Mucosa of rectum (tissue), 2 donors: Measurements from ENCODE around the gene RPLP1.

Source experiments
- H3K27ac ChIP-seq, 2 donors: one replicate each; pipeline ENCODE4 v1.7.0; 2013; ENCODE audit warnings: inconsistent platforms in 2 of 2, low read depth in 2 of 2, low read length in 2 of 2
- H3K27me3 ChIP-seq, 2 donors: one replicate each; pipeline ENCODE4 v1.7.0; 2013; ENCODE audit warnings: low read length in 2 of 2; ENCODE audit not compliant: control insufficient read depth in 2 of 2, insufficient read depth in 2 of 2
- H3K36me3 ChIP-seq, 2 donors: one replicate each; pipeline ENCODE4 v1.7.0; 2013; ENCODE audit warnings: low read length in 2 of 2; ENCODE audit not compliant: control insufficient read depth in 2 of 2, insufficient read depth in 2 of 2
- H3K4me1 ChIP-seq, 2 donors: one replicate each; pipeline ENCODE4 v1.7.0; 2013; ENCODE audit warnings: low read length in 2 of 2, mild to moderate bottlenecking in 1 of 2; ENCODE audit not compliant: control insufficient read depth in 2 of 2, insufficient read depth in 2 of 2
- H3K4me3 ChIP-seq, 2 donors: one replicate each; pipeline ENCODE4 v1.7.0; 2013; ENCODE audit warnings: low read length in 2 of 2
- H3K9ac ChIP-seq, 2 donors: one replicate each; pipeline ENCODE4 v1.7.0; 2013; ENCODE audit warnings: low read length in 2 of 2, low read depth in 1 of 2, mild to moderate bottlenecking in 1 of 2
- H3K9me3 ChIP-seq, 2 donors: one replicate each; pipeline ENCODE4 v1.7.0; 2013; ENCODE audit warnings: low read length in 2 of 2; ENCODE audit not compliant: control insufficient read depth in 2 of 2
- donor health status: healthy.
- donor health status: Normal muscosa, but diverticular disease.

RPLP1 gene

DNA sequence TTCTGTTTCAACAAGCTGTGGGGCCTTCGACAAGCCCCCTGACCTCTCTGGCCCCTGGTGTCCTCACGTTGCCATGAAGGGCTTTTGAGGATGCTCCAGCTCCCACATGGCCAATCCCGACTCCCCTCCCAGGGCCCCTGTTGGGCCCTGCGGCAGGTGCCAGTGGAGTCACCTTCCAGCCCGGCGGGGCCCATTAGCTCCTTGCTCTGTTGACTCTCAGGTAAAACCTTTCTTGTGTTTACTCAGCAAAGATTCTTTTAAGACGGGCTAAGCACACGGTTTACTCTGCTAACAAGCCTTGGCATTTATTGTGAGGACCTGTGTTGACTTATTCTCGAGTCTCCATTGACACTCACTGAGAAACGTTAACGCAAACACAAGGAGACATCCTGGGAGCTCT, 15.0 kb downstream of the RPLP1 start:
- Histone ChIP-seq H3K27ac (peak overlapping the region in 1 of 2 donors; percentile 56), H3K9ac (peak overlapping the region in 1 of 2 donors; percentile 47), H3K4me1 (peaks cover 23 to 25% of the 10 kb centered on the region in 2 donors), H3K36me3 (no peaks in the 10 kb centered on the region), H3K27me3 (no peaks in the 10 kb centered on the region), H3K9me3 (no peaks in the 10 kb centered on the region), H3K4me3 (no peak overlapping the region)

DNA sequence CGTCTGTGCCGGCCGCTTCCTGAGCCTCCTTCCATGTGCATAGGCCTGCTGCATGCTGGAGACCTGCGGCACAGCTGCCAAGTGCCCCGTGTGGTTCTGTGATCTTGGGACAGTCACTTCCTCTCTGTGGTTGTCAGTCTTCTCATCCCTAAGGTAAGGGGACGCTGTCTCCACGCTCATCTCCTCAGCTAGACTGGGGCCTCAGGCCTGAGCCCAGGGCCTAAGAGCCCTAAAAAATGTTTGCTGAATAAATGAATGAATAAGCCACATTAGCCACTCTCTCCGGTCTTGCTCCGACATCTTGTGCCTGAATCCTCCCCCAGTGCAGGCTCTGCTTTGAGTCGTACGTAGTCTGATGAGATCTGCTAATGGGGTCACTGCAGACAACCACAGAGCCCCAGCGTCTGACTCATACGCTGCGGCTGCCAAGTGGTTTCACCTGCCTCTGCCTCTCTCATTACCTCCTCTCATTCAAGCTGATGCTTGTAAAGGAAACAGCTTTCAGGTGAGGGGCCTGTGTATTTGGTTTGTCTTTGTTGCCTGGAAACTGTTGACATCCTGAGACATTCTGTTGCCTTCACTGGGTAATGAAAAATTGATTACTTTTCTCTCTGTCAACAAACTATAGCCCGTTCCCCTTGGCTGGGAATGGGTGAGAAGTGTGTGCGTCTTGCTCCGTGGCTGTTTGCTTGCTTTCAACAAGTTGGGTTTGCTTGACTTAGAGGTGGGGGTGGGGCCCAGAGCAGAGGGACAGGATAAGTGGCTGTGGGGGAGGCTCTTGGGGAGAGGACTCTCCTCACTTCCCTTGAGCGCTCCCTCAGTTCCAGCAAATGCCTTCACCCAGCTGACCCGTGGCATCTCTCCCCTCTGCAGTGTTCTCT, 15.9 kb downstream of the RPLP1 start:
- Histone ChIP-seq H3K9ac (no peak overlapping the region), H3K27ac (peak overlapping the region; percentile 46 to 61), H3K9me3 (no peaks in the 10 kb centered on the region), H3K27me3 (no peaks in the 10 kb centered on the region), H3K36me3 (no peaks in the 10 kb centered on the region), H3K4me1 (peaks cover 18 to 19% of the 10 kb centered on the region in 2 donors), H3K4me3 (peak overlapping the region in 1 of 2 donors; percentile 7)

GRCh38 chr15:69469467-69470201, 17.0 kb downstream of the RPLP1 start:
- no peaks in the 10 kb centered on the region for H3K27me3 ChIP-seq
- no peaks in the 10 kb centered on the region for H3K36me3 ChIP-seq
- H3K27ac ChIP-seq = peak overlapping the region in 1 of 2 donors; percentile 61
- H3K9ac ChIP-seq = no peak overlapping the region
- no peak overlapping the region for H3K4me3 ChIP-seq
- H3K4me1 ChIP-seq = peaks cover 18 to 19% of the 10 kb centered on the region in 2 donors
- no peaks in the 10 kb centered on the region for H3K9me3 ChIP-seq

GRCh38 chr15:69472046-69472445, 19.4 kb downstream of the RPLP1 start:
- Histone ChIP-seq H3K9me3 (no peaks in the 10 kb centered on the region), H3K9ac (no peak overlapping the region), H3K27ac (no peak overlapping the region), H3K27me3 (no peaks in the 10 kb centered on the region), H3K4me3 (no peak overlapping the region), H3K36me3 (no peaks in the 10 kb centered on the region), H3K4me1 (peaks cover 18% of the 10 kb centered on the region in 2 donors)

DNA sequence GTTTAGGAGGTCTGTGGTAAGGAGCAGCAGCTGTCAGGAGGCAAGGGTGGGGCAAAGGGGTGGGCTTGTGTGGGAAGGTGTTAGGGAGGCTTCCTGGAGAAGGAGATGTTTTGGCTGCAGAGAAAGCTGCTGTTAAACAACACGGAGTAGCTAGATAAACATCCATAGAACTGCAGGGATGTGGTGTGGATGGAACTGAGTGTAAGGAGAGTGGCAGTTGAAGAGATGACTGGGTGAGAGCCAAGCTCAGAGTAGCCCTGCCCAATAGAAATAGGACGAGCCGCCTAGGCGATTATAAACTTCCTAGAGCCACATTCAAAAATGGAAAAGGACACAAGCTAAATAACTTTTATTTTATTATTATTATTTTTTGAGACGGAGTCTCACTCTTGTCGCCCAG, 19.9 kb downstream of the RPLP1 start:
- Histone ChIP-seq H3K9me3 (no peaks in the 10 kb centered on the region), H3K9ac (no peak overlapping the region), H3K4me3 (no peak overlapping the region), H3K27ac (no peak overlapping the region), H3K27me3 (no peaks in the 10 kb centered on the region), H3K4me1 (peaks cover 13 to 17% of the 10 kb centered on the region in 2 donors), H3K36me3 (no peaks in the 10 kb centered on the region)

GRCh38 chr15:69474291-69474690, 21.7 kb downstream of the RPLP1 start:
- H3K4me3 ChIP-seq = no peak overlapping the region
- H3K27me3 ChIP-seq = no peaks in the 10 kb centered on the region
- no peak overlapping the region for H3K27ac ChIP-seq
- H3K4me1 ChIP-seq = peaks cover 0 to 1% of the 10 kb centered on the region in 2 donors
- H3K9me3 ChIP-seq = no peaks in the 10 kb centered on the region
- no peak overlapping the region for H3K9ac ChIP-seq
- H3K36me3 ChIP-seq = no peaks in the 10 kb centered on the region

GRCh38 chr15:69474846-69475455, 22.3 kb downstream of the RPLP1 start:
- Histone ChIP-seq H3K9me3 (peaks cover 0 to 2% of the 10 kb centered on the region in 2 donors), H3K27me3 (no peaks in the 10 kb centered on the region), H3K4me3 (no peak overlapping the region), H3K4me1 (no peaks in the 10 kb centered on the region), H3K36me3 (no peaks in the 10 kb centered on the region), H3K9ac (no peak overlapping the region), H3K27ac (no peak overlapping the region)

- Histone ChIP-seq H3K4me3 (no peak overlapping the region), H3K27ac (no peak overlapping the region), H3K36me3 (no peaks in the 10 kb centered on the region), H3K4me1 (no peaks in the 10 kb centered on the region), H3K9ac (no peak overlapping the region), H3K9me3 (peaks cover 0 to 3% of the 10 kb centered on the region in 2 donors), H3K27me3 (no peaks in the 10 kb centered on the region)
Observed at GRCh38 chr15:69475769-69476358, 23.2 kb downstream of the RPLP1 start.

DNA sequence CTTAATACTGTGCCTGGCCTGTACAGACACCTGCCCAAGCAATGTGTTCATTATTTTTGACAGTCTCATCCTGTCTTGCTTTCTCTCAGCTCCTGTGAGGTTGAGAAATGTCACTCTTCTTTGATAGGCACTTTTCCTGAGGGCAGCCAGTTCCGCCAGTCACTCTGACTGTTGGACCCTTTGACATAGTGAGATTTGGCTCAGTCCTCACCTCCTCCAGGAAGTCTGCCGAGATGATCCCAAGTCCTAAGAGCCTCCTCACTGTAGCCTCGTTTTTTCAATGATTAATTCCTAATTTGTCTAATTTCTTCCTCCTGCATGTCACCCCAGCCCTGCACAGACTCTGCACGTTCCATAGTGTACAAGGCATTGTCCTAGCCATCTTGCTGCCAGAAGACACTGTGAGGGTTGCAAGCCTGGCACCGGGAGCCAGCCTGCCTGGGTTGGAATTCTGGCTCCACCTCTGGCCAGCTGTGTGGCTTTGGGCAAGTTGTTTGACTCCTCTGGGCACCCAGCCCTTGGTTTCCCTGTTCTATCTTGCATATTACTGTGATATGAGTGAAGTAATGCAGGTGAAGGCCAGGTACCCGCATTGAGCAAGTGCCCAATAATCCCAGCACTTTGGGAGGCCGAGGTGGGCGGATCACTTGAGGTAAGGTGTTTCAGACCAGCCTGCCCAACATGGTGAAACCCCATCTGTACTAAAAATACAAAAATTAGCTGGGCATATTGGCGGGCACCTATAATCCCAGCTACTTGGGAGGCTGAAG, 24.3 kb downstream of the RPLP1 start:
- Histone ChIP-seq H3K9me3 (peaks cover 0 to 3% of the 10 kb centered on the region in 2 donors), H3K27me3 (no peaks in the 10 kb centered on the region), H3K4me1 (no peaks in the 10 kb centered on the region), H3K36me3 (no peaks in the 10 kb centered on the region), H3K4me3 (no peak overlapping the region), H3K9ac (no peak overlapping the region), H3K27ac (no peak overlapping the region)
